Brain microvascular endothelial cell (primary cell): ENCODE measurements around the gene ANKRD11.

Source experiments
- DNase-seq: peaks from one replicate; pipeline ENCODE4 v3.0.0-alpha.2; 2020
- H3K27ac ChIP-seq: fragments of 250-450 bp; sonication (Bioruptor Pico); 2 replicates; pipeline ENCODE4 v1.5.1; 2020; ENCODE audit warnings: mild to moderate bottlenecking, moderate library complexity
- H3K27me3 ChIP-seq: fragments of 250-450 bp; sonication (Bioruptor Pico); replicated peaks from 2 replicates; pipeline ENCODE4 v1.5.1; 2020; ENCODE audit warnings: mild to moderate bottlenecking
- H3K36me3 ChIP-seq: fragments of 250-450 bp; sonication (Bioruptor Pico); replicated peaks from 2 replicates; pipeline ENCODE4 v1.5.1; 2020; ENCODE audit warnings: mild to moderate bottlenecking
- H3K4me3 ChIP-seq: 2 replicates; pipeline ENCODE4 v1.5.1; 2011; ENCODE audit warnings: low read depth, mild to moderate bottlenecking, control low read depth, low read length, moderate library complexity
- in situ Hi-C: cut with HindIII; loops from 2 replicates; pipeline ENCODE4 v1.10.0; 2017; ENCODE audit warnings: low sequenced_read_pairs, low pct_ligation_motif_present
- TF ChIP-seq, protein P1 (sequence below): IDR thresholded peaks from 2 replicates; pipeline ENCODE4 v1.5.1; 2011; ENCODE audit warnings: low read depth, mild to moderate bottlenecking, moderate library complexity, low read length, control low read depth, inconsistent platforms; ENCODE audit errors: missing control alignments

Gene ANKRD11

GRCh38 chr16:89280546-89281188 is 209.7 kb downstream of the ANKRD11 start:
- in situ Hi-C loops, result no loop called here
- no peaks in the 10 kb centered on the region for H3K27me3 ChIP-seq
- TF ChIP-seq, protein P1, sequence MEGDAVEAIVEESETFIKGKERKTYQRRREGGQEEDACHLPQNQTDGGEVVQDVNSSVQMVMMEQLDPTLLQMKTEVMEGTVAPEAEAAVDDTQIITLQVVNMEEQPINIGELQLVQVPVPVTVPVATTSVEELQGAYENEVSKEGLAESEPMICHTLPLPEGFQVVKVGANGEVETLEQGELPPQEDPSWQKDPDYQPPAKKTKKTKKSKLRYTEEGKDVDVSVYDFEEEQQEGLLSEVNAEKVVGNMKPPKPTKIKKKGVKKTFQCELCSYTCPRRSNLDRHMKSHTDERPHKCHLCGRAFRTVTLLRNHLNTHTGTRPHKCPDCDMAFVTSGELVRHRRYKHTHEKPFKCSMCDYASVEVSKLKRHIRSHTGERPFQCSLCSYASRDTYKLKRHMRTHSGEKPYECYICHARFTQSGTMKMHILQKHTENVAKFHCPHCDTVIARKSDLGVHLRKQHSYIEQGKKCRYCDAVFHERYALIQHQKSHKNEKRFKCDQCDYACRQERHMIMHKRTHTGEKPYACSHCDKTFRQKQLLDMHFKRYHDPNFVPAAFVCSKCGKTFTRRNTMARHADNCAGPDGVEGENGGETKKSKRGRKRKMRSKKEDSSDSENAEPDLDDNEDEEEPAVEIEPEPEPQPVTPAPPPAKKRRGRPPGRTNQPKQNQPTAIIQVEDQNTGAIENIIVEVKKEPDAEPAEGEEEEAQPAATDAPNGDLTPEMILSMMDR, result no peak
- H3K27ac ChIP-seq, result no peak overlapping the region
- H3K36me3 ChIP-seq, result peaks cover 74% of the 10 kb centered on the region
- no peak overlapping the region for H3K4me3 ChIP-seq
- no peak for DNase-seq

- Histone ChIP-seq H3K27ac (no peak overlapping the region), H3K4me3 (no peak overlapping the region), H3K36me3 (peaks cover 73% of the 10 kb centered on the region), H3K27me3 (no peaks in the 10 kb centered on the region)
- in situ Hi-C loops, result no loop called here
- TF ChIP-seq, protein P1, result no peak
- DNase-seq, result no peak
Measured at GRCh38 chr16:89279666-89280481, 210.5 kb downstream of the ANKRD11 start.

- no peak overlapping the region for H3K4me3 ChIP-seq
- peaks cover 75% of the 10 kb centered on the region for H3K36me3 ChIP-seq
- H3K27ac ChIP-seq, result no peak overlapping the region
- in situ Hi-C loops, result no loop called here
- DNase-seq, result no peak
- no peaks in the 10 kb centered on the region for H3K27me3 ChIP-seq
- TF ChIP-seq, protein P1, result no peak
Measured at GRCh38 chr16:89278441-89279240, 211.7 kb downstream of the ANKRD11 start.

- H3K4me3 ChIP-seq, result no peak overlapping the region
- no peaks in the 10 kb centered on the region for H3K27me3 ChIP-seq
- TF ChIP-seq, protein P1, result no peak
- in situ Hi-C loops, result no loop called here
- peaks cover 80% of the 10 kb centered on the region for H3K36me3 ChIP-seq
- no peak for DNase-seq
- H3K27ac ChIP-seq, result no peak overlapping the region
Measured at GRCh38 chr16:89277641-89278341, 212.6 kb downstream of the ANKRD11 start.

DNA sequence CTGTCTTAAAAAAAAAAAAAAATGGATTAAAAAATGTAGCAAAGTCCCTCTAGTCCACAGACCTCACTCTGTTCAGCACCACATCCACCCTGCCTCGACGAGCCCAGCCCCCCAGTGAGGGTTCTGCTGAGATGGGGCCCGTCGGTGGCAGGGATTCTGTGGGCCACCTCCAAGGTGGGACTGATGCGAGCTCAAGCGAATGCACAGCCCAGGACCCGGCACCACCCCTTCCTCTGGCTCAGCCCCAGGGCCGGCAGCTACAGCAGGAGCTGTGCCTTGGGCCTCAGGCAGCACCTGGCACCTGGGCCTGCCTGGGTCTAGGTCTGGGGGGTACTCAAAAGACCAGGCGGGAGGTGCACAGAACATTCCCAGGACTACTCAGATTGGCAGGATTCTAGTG is 213.3 kb downstream of the ANKRD11 start:
- in situ Hi-C loops, result no loop called here
- H3K4me3 ChIP-seq, result no peak overlapping the region
- TF ChIP-seq, protein P1, result no peak
- no peak overlapping the region for H3K27ac ChIP-seq
- H3K36me3 ChIP-seq, result peaks cover 82% of the 10 kb centered on the region
- no peak for DNase-seq
- no peaks in the 10 kb centered on the region for H3K27me3 ChIP-seq
